GM23338 (cell line): ENCODE data around the gene CRADD. TPM values are rescaled to one million over a fixed set of nuclear protein-coding genes. Genes with fewer than 3 reads are reported as not detected.

ENCODE experiments used
- ATAC-seq: fragments of 200-7000 bp; cut with Tn5 transposase; 3 replicates; pipeline ENCODE4 v1.9.1; 2020
- DNase-seq: peaks from one replicate; pipeline ENCODE4 v3.0.0-alpha.2; 2015; ENCODE audit warnings: low spot score
- H2AFZ ChIP-seq: fragments of 200-600 bp; sonication (generic); 2 replicates; pipeline ENCODE4 v1.8.0; 2016; ENCODE audit warnings: antibody characterized with exemption, mild to moderate bottlenecking, moderate library complexity
- H3F3A ChIP-seq: fragments of 200-600 bp; sonication (generic); replicated peaks from 2 replicates; pipeline ENCODE4 v1.8.0; 2017; ENCODE audit warnings: antibody characterized with exemption, mixed run types, low read depth
- H3K27ac ChIP-seq: fragments of 200-600 bp; sonication (generic); 2 replicates; pipeline ENCODE4 v1.6.1; 2016; ENCODE audit warnings: low read depth
- H3K27me3 ChIP-seq: fragments of 200-600 bp; sonication (generic); 2 replicates; pipeline ENCODE4 v1.8.0; 2016; ENCODE audit warnings: mild to moderate bottlenecking, mixed run types, moderate library complexity; ENCODE audit not compliant: insufficient read depth
- H3K36me3 ChIP-seq: fragments of 200-600 bp; sonication (generic); 2 replicates; pipeline ENCODE4 v1.8.0; 2016; ENCODE audit warnings: mild to moderate bottlenecking; ENCODE audit not compliant: insufficient read depth
- H3K4me1 ChIP-seq: fragments of 200-600 bp; sonication (generic); 2 replicates; pipeline ENCODE4 v1.8.0; 2016; ENCODE audit warnings: mild to moderate bottlenecking, moderate library complexity; ENCODE audit not compliant: insufficient read depth
- H3K4me2 ChIP-seq: fragments of 200-600 bp; sonication (generic); 2 replicates; pipeline ENCODE4 v1.7.1; 2017; ENCODE audit warnings: mixed run types
- H3K4me3 ChIP-seq: fragments of 200-600 bp; sonication (generic); 2 replicates; pipeline ENCODE4 v1.6.1; 2016; ENCODE audit warnings: mixed run types
- H3K79me2 ChIP-seq: fragments of 200-600 bp; sonication (generic); replicated peaks from 2 replicates; pipeline ENCODE4 v1.8.0; 2017; ENCODE audit warnings: mild to moderate bottlenecking; ENCODE audit not compliant: insufficient read depth
- H3K9me2 ChIP-seq: fragments of 200-600 bp; sonication (generic); 2 replicates; pipeline ENCODE4 v1.8.0; 2017; ENCODE audit not compliant: insufficient read depth
- H4K20me1 ChIP-seq: fragments of 200-600 bp; sonication (generic); replicated peaks from 2 replicates; pipeline ENCODE4 v1.8.0; 2017; ENCODE audit warnings: mild to moderate bottlenecking; ENCODE audit not compliant: insufficient read depth
- H3K27ac Mint-ChIP-seq: 2 replicates; pipeline ENCODE4 v1.8.0; 2020; ENCODE audit warnings: inconsistent platforms, mild to moderate bottlenecking, moderate library complexity, mixed read lengths
- H3K27me3 Mint-ChIP-seq: 3 replicates; pipeline ENCODE4 v1.8.0; 2022; ENCODE audit warnings: low read depth, mild to moderate bottlenecking, moderate library complexity, mixed read lengths, inconsistent platforms; ENCODE audit not compliant: insufficient read depth, poor library complexity
- H3K36me3 Mint-ChIP-seq: 3 replicates; pipeline ENCODE4 v1.8.0; 2021; ENCODE audit warnings: low read depth, mild to moderate bottlenecking, inconsistent platforms, moderate library complexity, mixed read lengths
- H3K4me1 Mint-ChIP-seq: 3 replicates; pipeline ENCODE4 v1.8.0; 2020; ENCODE audit warnings: mild to moderate bottlenecking, inconsistent platforms, mixed read lengths
- H3K4me3 Mint-ChIP-seq: 3 replicates; pipeline ENCODE4 v1.8.0; 2021; ENCODE audit warnings: moderate library complexity, mild to moderate bottlenecking, inconsistent platforms, mixed read lengths
- H3K9me3 Mint-ChIP-seq: 3 replicates; pipeline ENCODE4 v1.8.0; 2020; ENCODE audit warnings: moderate library complexity, mild to moderate bottlenecking, inconsistent platforms, mixed read lengths
- EZH2 ChIP-seq: fragments of 200-600 bp; sonication (generic); IDR thresholded peaks from one replicate; pipeline ENCODE4 v1.8.0; 2017; ENCODE audit warnings: antibody characterized with exemption, mild to moderate bottlenecking, low read depth; ENCODE audit not compliant: unreplicated experiment
- NANOG ChIP-seq: IDR thresholded peaks from 2 replicates; pipeline ENCODE4 v1.6.1; 2016; ENCODE audit warnings: antibody characterized with exemption, borderline replicate concordance
- STAT1 ChIP-seq: IDR thresholded peaks from one replicate; pipeline ENCODE4 v1.6.1; 2016; ENCODE audit warnings: antibody characterized with exemption; ENCODE audit not compliant: unreplicated experiment
- polyA plus RNA-seq: library from polyadenylated mRNA; unstranded; fragments of >200 nt; fragmentation: Nextera tagmentation; extraction: Ambion mirVana; gene quantifications from 2 replicates; pipeline ENCODE4 v1.2.1, GENCODE V29; 2016
- total RNA-seq: library from RNA; depleted of rRNA; stranded (reverse); fragments of >200 nt; shearing (Covaris generic); gene quantifications from 2 replicates; pipeline ENCODE4 v1.2.3, GENCODE V29; 2014
- TF ChIP-seq, protein P1 (sequence below), 2 experiments: fragments of 200-600 bp in 1 of 2; sonication (generic) in 1 of 2; conservative IDR thresholded peaks; 2 replicates each; pipeline versions ENCODE4 v1.5.1 to v1.6.1; 2016 to 2017; ENCODE audit warnings: antibody characterized with exemption in 2 of 2, low read depth in 2 of 2, mild to moderate bottlenecking in 2 of 2, moderate library complexity in 1 of 2
- TF ChIP-seq, protein P2 (sequence below): fragments of 250-450 bp; sonication (Bioruptor Pico); IDR thresholded peaks from 2 replicates; pipeline ENCODE4 v1.5.0; 2020; ENCODE audit warnings: mild to moderate bottlenecking, moderate library complexity

Gene CRADD
- total and polyA plus RNA-seq, 2 experiments from 2014 or later = 6.3 to 27.9 TPM

DNA sequence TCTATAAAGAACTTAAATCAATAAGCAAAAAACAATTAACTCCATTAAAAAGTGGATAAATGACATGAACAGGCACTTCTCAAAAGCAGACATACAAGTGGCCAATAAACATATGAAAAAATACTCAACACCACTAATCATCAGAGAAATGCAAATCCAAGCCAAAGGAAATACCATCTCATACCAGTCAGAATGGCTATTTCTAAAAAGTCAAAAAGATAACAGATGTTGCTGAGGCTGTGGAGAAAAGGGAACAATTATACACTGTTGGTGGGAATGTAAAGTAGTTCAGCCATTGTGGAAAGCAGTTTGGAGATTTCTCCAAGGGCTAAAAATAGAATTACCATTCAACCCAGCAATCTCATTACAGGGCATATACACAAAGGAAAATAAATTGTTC is 236.7 kb downstream of the CRADD start:
- Mint-ChIP-seq H3K4me1 (no peaks in the 10 kb centered on the region; the same call in 2 of the 3 replicates), H3K9me3 (no peaks in the 10 kb centered on the region), H3K36me3 (no peaks in the 10 kb centered on the region), H3K4me3 (no peak overlapping the region), H3K27me3 (peaks cover 5% of the 10 kb centered on the region), H3K27ac (no peak overlapping the region)
- no peaks in the 10 kb centered on the region for H3K36me3 ChIP-seq
- no peaks in the 10 kb centered on the region for H3K79me2 ChIP-seq
- TF ChIP-seq, protein P1, sequence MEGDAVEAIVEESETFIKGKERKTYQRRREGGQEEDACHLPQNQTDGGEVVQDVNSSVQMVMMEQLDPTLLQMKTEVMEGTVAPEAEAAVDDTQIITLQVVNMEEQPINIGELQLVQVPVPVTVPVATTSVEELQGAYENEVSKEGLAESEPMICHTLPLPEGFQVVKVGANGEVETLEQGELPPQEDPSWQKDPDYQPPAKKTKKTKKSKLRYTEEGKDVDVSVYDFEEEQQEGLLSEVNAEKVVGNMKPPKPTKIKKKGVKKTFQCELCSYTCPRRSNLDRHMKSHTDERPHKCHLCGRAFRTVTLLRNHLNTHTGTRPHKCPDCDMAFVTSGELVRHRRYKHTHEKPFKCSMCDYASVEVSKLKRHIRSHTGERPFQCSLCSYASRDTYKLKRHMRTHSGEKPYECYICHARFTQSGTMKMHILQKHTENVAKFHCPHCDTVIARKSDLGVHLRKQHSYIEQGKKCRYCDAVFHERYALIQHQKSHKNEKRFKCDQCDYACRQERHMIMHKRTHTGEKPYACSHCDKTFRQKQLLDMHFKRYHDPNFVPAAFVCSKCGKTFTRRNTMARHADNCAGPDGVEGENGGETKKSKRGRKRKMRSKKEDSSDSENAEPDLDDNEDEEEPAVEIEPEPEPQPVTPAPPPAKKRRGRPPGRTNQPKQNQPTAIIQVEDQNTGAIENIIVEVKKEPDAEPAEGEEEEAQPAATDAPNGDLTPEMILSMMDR (conservative IDR thresholded peaks at IDR 0.05; ENCODE audit: low read depth in 2 of 2) = no peak
- TF ChIP-seq STAT1 (no peak), NANOG (no peak), EZH2 (no peak)
- TF ChIP-seq, protein P2, sequence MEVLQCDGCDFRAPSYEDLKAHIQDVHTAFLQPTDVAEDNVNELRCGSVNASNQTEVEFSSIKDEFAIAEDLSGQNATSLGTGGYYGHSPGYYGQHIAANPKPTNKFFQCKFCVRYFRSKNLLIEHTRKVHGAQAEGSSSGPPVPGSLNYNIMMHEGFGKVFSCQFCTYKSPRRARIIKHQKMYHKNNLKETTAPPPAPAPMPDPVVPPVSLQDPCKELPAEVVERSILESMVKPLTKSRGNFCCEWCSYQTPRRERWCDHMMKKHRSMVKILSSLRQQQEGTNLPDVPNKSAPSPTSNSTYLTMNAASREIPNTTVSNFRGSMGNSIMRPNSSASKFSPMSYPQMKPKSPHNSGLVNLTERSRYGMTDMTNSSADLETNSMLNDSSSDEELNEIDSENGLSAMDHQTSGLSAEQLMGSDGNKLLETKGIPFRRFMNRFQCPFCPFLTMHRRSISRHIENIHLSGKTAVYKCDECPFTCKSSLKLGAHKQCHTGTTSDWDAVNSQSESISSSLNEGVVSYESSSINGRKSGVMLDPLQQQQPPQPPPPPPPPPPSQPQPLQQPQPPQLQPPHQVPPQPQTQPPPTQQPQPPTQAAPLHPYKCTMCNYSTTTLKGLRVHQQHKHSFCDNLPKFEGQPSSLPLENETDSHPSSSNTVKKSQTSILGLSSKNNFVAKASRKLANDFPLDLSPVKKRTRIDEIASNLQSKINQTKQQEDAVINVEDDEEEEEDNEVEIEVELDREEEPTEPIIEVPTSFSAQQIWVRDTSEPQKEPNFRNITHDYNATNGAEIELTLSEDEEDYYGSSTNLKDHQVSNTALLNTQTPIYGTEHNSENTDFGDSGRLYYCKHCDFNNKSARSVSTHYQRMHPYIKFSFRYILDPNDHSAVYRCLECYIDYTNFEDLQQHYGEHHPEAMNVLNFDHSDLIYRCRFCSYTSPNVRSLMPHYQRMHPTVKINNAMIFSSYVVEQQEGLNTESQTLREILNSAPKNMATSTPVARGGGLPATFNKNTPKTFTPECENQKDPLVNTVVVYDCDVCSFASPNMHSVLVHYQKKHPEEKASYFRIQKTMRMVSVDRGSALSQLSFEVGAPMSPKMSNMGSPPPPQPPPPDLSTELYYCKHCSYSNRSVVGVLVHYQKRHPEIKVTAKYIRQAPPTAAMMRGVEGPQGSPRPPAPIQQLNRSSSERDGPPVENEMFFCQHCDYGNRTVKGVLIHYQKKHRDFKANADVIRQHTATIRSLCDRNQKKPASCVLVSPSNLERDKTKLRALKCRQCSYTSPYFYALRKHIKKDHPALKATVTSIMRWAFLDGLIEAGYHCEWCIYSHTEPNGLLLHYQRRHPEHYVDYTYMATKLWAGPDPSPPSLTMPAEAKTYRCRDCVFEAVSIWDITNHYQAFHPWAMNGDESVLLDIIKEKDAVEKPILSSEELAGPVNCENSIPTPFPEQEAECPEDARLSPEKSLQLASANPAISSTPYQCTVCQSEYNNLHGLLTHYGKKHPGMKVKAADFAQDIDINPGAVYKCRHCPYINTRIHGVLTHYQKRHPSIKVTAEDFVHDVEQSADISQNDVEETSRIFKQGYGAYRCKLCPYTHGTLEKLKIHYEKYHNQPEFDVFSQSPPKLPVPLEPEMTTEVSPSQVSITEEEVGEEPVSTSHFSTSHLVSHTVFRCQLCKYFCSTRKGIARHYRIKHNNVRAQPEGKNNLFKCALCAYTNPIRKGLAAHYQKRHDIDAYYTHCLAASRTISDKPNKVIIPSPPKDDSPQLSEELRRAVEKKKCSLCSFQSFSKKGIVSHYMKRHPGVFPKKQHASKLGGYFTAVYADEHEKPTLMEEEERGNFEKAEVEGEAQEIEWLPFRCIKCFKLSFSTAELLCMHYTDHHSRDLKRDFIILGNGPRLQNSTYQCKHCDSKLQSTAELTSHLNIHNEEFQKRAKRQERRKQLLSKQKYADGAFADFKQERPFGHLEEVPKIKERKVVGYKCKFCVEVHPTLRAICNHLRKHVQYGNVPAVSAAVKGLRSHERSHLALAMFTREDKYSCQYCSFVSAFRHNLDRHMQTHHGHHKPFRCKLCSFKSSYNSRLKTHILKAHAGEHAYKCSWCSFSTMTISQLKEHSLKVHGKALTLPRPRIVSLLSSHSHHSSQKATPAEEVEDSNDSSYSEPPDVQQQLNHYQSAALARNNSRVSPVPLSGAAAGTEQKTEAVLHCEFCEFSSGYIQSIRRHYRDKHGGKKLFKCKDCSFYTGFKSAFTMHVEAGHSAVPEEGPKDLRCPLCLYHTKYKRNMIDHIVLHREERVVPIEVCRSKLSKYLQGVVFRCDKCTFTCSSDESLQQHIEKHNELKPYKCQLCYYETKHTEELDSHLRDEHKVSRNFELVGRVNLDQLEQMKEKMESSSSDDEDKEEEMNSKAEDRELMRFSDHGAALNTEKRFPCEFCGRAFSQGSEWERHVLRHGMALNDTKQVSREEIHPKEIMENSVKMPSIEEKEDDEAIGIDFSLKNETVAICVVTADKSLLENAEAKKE = no peak
- no peak overlapping the region for H3K4me2 ChIP-seq
- H3K4me3 ChIP-seq = no peak overlapping the region
- peaks cover 3% of the 10 kb centered on the region; the same call in 1 of the 2 replicates for H3K4me1 ChIP-seq
- H3K9me2 ChIP-seq = 0 out of 2 replicates have a peak, but pooled peaks cover 8% of the 10 kb centered on the region
- H4K20me1 ChIP-seq = no peaks in the 10 kb centered on the region
- H3F3A ChIP-seq = no peaks in the 10 kb centered on the region
- no peaks in the 10 kb centered on the region for H3K27me3 ChIP-seq
- DNase-seq (no peak), ATAC-seq (no peak)
- no peak overlapping the region for H2AFZ ChIP-seq
- no peak overlapping the region for H3K27ac ChIP-seq
